ENCODE measurements around the gene PCNX1.
"Not testable (repeated sequence)": the region's sequence is repeated elsewhere in the genome, so short reads cannot be mapped to it uniquely, and the experiment has no call there.

PCNX1 gene

DNA sequence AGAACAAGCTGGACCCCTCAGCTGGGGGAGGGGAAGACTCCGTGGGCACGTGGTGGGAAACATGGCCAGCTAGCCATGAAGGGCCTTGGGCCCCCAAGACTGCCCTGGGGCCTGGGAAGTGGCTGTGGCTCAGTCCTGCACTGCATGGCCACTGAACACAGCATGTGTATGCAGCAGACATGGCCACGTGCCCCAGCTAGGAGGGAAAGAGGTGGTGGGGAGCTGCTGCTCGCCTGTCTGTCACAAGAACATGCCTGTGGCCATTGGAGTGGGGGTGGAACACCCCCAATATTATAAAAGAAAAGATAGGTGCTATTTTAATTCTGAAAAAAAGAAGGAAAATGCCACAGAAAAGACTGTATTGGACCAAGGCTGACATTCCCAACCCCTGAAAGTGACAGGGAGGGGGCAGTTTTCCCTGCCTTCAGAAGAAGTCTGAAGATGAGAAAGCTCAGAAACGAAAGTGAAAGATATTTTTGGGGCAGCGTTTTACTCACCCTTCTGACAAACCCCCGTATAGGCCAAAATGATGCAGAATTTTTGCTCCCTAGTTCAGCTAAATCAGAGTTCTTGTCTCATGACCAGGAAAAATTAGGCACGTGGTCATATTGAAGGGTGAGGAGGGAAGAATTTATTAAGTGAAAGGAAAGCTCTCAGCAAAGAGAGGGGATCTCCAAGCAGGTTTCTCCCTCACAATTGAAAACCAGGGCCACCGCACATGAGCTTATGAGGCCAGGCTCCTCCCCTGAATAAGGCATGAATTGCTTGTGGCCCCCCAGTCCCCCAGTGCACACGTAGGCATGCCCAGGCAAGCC, 35.2 kb upstream of the PCNX1 start:
- H3K27me3 ChIP-seq (ENCODE audit: control insufficient read depth, insufficient read depth, low read length), result no peaks in the 10 kb centered on the region
- no peak overlapping the region for H3K27ac ChIP-seq
- no peaks in the 10 kb centered on the region for H3K36me3 ChIP-seq (ENCODE audit: control insufficient read depth, insufficient read depth, low read length)
- H3K4me3 ChIP-seq (ENCODE audit: low read depth, low read length), result no peak overlapping the region
- no peaks in the 10 kb centered on the region for H3K4me1 ChIP-seq
- no peak overlapping the region for H2AFZ ChIP-seq
- no peaks in the 10 kb centered on the region for H3K9me3 ChIP-seq (ENCODE audit: control insufficient read depth, low read length)
- TF ChIP-seq, protein P1, sequence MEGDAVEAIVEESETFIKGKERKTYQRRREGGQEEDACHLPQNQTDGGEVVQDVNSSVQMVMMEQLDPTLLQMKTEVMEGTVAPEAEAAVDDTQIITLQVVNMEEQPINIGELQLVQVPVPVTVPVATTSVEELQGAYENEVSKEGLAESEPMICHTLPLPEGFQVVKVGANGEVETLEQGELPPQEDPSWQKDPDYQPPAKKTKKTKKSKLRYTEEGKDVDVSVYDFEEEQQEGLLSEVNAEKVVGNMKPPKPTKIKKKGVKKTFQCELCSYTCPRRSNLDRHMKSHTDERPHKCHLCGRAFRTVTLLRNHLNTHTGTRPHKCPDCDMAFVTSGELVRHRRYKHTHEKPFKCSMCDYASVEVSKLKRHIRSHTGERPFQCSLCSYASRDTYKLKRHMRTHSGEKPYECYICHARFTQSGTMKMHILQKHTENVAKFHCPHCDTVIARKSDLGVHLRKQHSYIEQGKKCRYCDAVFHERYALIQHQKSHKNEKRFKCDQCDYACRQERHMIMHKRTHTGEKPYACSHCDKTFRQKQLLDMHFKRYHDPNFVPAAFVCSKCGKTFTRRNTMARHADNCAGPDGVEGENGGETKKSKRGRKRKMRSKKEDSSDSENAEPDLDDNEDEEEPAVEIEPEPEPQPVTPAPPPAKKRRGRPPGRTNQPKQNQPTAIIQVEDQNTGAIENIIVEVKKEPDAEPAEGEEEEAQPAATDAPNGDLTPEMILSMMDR (IDR thresholded peaks at IDR 0.05), result no peak
- H3K79me2 ChIP-seq, result no peaks in the 10 kb centered on the region
- H3K9ac ChIP-seq, result no peak overlapping the region
- H3K4me2 ChIP-seq (ENCODE audit: low read length), result no peak overlapping the region

- Histone ChIP-seq H3K79me2 (no peaks in the 10 kb centered on the region), H3K4me2 (ENCODE audit: low read length) (no peak overlapping the region), H2AFZ (no peak overlapping the region), H3K4me1 (no peaks in the 10 kb centered on the region), H3K4me3 (ENCODE audit: low read depth, low read length) (no peak overlapping the region), H3K27me3 (ENCODE audit: control insufficient read depth, insufficient read depth, low read length) (no peaks in the 10 kb centered on the region), H3K9ac (no peak overlapping the region), H3K27ac (no peak overlapping the region), H3K9me3 (ENCODE audit: control insufficient read depth, low read length) (no peaks in the 10 kb centered on the region), H3K36me3 (ENCODE audit: control insufficient read depth, insufficient read depth, low read length) (no peaks in the 10 kb centered on the region)
- TF ChIP-seq, protein P1 (IDR thresholded peaks at IDR 0.05), result no peak
Observed at GRCh38 chr14:70872678-70873020, 34.6 kb upstream of the PCNX1 start.

DNA sequence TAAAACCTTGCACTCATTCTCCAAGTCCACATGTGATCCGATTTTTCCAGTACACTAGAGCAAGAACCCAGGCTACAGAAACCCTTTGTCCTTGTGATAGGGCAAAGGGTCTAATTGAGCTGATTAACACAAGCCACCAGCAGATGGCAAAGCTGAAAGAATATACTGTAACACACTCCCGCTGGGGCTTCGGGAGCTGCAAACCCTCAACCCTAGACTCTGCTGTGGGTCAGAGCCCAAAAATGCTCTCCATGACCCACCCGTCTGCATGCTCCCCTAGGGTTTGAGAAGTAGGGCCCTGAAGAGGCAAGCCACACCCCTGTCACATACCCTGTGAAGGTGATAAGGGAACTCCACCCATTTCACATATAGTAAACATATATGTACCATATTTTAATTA, 33.6 kb upstream of the PCNX1 start:
- no peak overlapping the region for H2AFZ ChIP-seq
- no peak overlapping the region for H3K27ac ChIP-seq
- no peak overlapping the region for H3K4me3 ChIP-seq (ENCODE audit: low read depth, low read length)
- no peaks in the 10 kb centered on the region for H3K4me1 ChIP-seq
- no peaks in the 10 kb centered on the region for H3K9me3 ChIP-seq (ENCODE audit: control insufficient read depth, low read length)
- H3K79me2 ChIP-seq, result no peaks in the 10 kb centered on the region
- no peaks in the 10 kb centered on the region for H3K36me3 ChIP-seq (ENCODE audit: control insufficient read depth, insufficient read depth, low read length)
- TF ChIP-seq, protein P1 (IDR thresholded peaks at IDR 0.05), result no peak
- no peak overlapping the region for H3K9ac ChIP-seq
- no peaks in the 10 kb centered on the region for H3K27me3 ChIP-seq (ENCODE audit: control insufficient read depth, insufficient read depth, low read length)
- H3K4me2 ChIP-seq (ENCODE audit: low read length), result no peak overlapping the region

GRCh38 chr14:70875811-70876460, 31.3 kb upstream of the PCNX1 start:
- not testable (repeated sequence) for H3K9me3 ChIP-seq (ENCODE audit: control insufficient read depth, low read length); H3K36me3 ChIP-seq (ENCODE audit: control insufficient read depth, insufficient read depth, low read length); H2AFZ ChIP-seq

DNA sequence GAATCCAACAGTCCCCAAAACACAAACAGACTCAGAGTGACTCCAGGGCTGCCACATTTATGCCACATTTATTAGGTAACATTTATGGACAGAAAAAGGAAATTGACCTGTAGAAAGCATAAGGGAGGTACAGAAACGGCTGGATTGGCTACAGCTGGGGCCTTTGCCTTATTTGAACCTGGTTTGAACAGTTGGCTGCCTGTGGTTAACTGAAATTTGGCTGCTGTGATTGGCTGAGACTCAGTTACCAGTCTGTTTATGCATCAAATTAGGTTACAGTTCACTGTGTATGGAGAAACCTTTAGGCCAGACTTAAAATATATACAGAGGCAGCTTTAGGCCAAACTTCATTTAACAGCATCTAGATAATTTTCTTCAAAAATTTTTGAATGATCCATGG, 27.8 kb upstream of the PCNX1 start:
- H3K79me2 ChIP-seq, result no peaks in the 10 kb centered on the region
- no peak overlapping the region for H3K4me2 ChIP-seq (ENCODE audit: low read length)
- no peak overlapping the region for H2AFZ ChIP-seq
- TF ChIP-seq, protein P1 (IDR thresholded peaks at IDR 0.05), result no peak
- H3K27ac ChIP-seq, result no peak overlapping the region
- H3K27me3 ChIP-seq (ENCODE audit: control insufficient read depth, insufficient read depth, low read length), result no peaks in the 10 kb centered on the region
- H3K36me3 ChIP-seq (ENCODE audit: control insufficient read depth, insufficient read depth, low read length), result no peaks in the 10 kb centered on the region
- H3K4me1 ChIP-seq, result no peaks in the 10 kb centered on the region
- H3K9ac ChIP-seq, result no peak overlapping the region
- no peaks in the 10 kb centered on the region for H3K9me3 ChIP-seq (ENCODE audit: control insufficient read depth, low read length)
- no peak overlapping the region for H3K4me3 ChIP-seq (ENCODE audit: low read depth, low read length)

More at GRCh38 chr14:70875811-70876460, 31.3 kb upstream of the PCNX1 start:
- not testable (repeated sequence) for H3K4me1 ChIP-seq; H3K27ac ChIP-seq; H3K4me3 ChIP-seq (ENCODE audit: low read depth, low read length); H3K79me2 ChIP-seq; H3K4me2 ChIP-seq (ENCODE audit: low read length); H3K27me3 ChIP-seq (ENCODE audit: control insufficient read depth, insufficient read depth, low read length); H3K9ac ChIP-seq

- not testable (repeated sequence) for H2AFZ ChIP-seq; H3K4me2 ChIP-seq (ENCODE audit: low read length); H3K9ac ChIP-seq; H3K36me3 ChIP-seq (ENCODE audit: control insufficient read depth, insufficient read depth, low read length); H3K9me3 ChIP-seq (ENCODE audit: control insufficient read depth, low read length); H3K27ac ChIP-seq; H3K79me2 ChIP-seq; H3K4me1 ChIP-seq; H3K4me3 ChIP-seq (ENCODE audit: low read depth, low read length); H3K27me3 ChIP-seq (ENCODE audit: control insufficient read depth, insufficient read depth, low read length)
Observed at GRCh38 chr14:70880888-70881287, 26.4 kb upstream of the PCNX1 start.

Measured in parathyroid adenoma (tissue), 2 donors.